Activated naive CD8-positive, alpha-beta T cell treated with anti-CD3 and anti-CD28 coated beads, Interleukin-2, amount 50 U/mL, for 24 hours (primary cell): ENCODE results near the gene SERGEF.

Source experiments
- ATAC-seq: fragments of 150-1000 bp; cut with Tn5 transposase; one replicate; pipeline ENCODE4 v1.10.0; 2021
- DNase-seq: peaks from one replicate; pipeline ENCODE4 v3.0.0; 2021
- H3K27ac Mint-ChIP-seq: one replicate; pipeline ENCODE4 v1.8.0; 2021; ENCODE audit warnings: mild to moderate bottlenecking, mixed read lengths
- H3K27me3 Mint-ChIP-seq: one replicate; pipeline ENCODE4 v1.8.0; 2021; ENCODE audit warnings: mixed read lengths
- H3K36me3 Mint-ChIP-seq: one replicate; pipeline ENCODE4 v1.8.0; 2021; ENCODE audit warnings: low read depth, mixed read lengths
- H3K4me1 Mint-ChIP-seq: one replicate; pipeline ENCODE4 v1.8.0; 2021; ENCODE audit warnings: mixed read lengths
- H3K4me3 Mint-ChIP-seq: one replicate; pipeline ENCODE4 v1.8.0; 2021; ENCODE audit warnings: mild to moderate bottlenecking, moderate library complexity, mixed read lengths
- H3K9me3 Mint-ChIP-seq: one replicate; pipeline ENCODE4 v1.8.0; 2021; ENCODE audit warnings: mixed read lengths

Gene SERGEF

GRCh38 chr11:17986007-17986710, 26.7 kb downstream of the SERGEF start:
- Mint-ChIP-seq H3K27ac (no peak overlapping the region), H3K9me3 (peaks cover 7% of the 10 kb centered on the region), H3K4me3 (no peak overlapping the region), H3K4me1 (no peaks in the 10 kb centered on the region), H3K36me3 (peaks cover 41% of the 10 kb centered on the region), H3K27me3 (no peaks in the 10 kb centered on the region)
- DNase-seq (no peak), ATAC-seq (peak; percentile 43)

GRCh38 chr11:17985517-17985916, 27.3 kb downstream of the SERGEF start:
- Mint-ChIP-seq H3K27ac (no peak overlapping the region), H3K36me3 (peaks cover 41% of the 10 kb centered on the region), H3K4me1 (no peaks in the 10 kb centered on the region), H3K4me3 (no peak overlapping the region), H3K9me3 (peaks cover 7% of the 10 kb centered on the region), H3K27me3 (no peaks in the 10 kb centered on the region)
- DNase-seq (no peak), ATAC-seq (no peak)

GRCh38 chr11:17983569-17983968, 29.3 kb downstream of the SERGEF start:
- H3K4me1 Mint-ChIP-seq = no peaks in the 10 kb centered on the region
- no peaks in the 10 kb centered on the region for H3K27me3 Mint-ChIP-seq
- peaks cover 37% of the 10 kb centered on the region for H3K36me3 Mint-ChIP-seq
- no peak for DNase-seq
- H3K9me3 Mint-ChIP-seq = peaks cover 7% of the 10 kb centered on the region
- H3K4me3 Mint-ChIP-seq = no peak overlapping the region
- no peak for ATAC-seq
- H3K27ac Mint-ChIP-seq = no peak overlapping the region

- no peak overlapping the region for H3K27ac Mint-ChIP-seq
- DNase-seq = peak; percentile 10
- no peak overlapping the region for H3K4me3 Mint-ChIP-seq
- H3K27me3 Mint-ChIP-seq = no peaks in the 10 kb centered on the region
- H3K9me3 Mint-ChIP-seq = peaks cover 7% of the 10 kb centered on the region
- peaks cover 18% of the 10 kb centered on the region for H3K36me3 Mint-ChIP-seq
- no peak for ATAC-seq
- no peaks in the 10 kb centered on the region for H3K4me1 Mint-ChIP-seq
These were observed 33.0 kb downstream of the SERGEF start for GRCh38 chr11:17979770-17980371.

- peaks cover 3% of the 10 kb centered on the region for H3K9me3 Mint-ChIP-seq
- H3K4me3 Mint-ChIP-seq = no peak overlapping the region
- DNase-seq (peak; percentile 21), ATAC-seq (no peak)
- H3K27ac Mint-ChIP-seq = no peak overlapping the region
- H3K36me3 Mint-ChIP-seq = peaks cover 10% of the 10 kb centered on the region
- H3K27me3 Mint-ChIP-seq = no peaks in the 10 kb centered on the region
- H3K4me1 Mint-ChIP-seq = no peaks in the 10 kb centered on the region
These were observed 34.1 kb downstream of the SERGEF start for GRCh38 chr11:17978553-17979287.

- Mint-ChIP-seq H3K4me3 (no peak overlapping the region), H3K27ac (no peak overlapping the region), H3K27me3 (no peaks in the 10 kb centered on the region), H3K4me1 (no peaks in the 10 kb centered on the region), H3K36me3 (peaks cover 11% of the 10 kb centered on the region), H3K9me3 (no peaks in the 10 kb centered on the region)
- ATAC-seq (no peak), DNase-seq (no peak)
These were observed 36.2 kb downstream of the SERGEF start for GRCh38 chr11:17976651-17977050.

- Mint-ChIP-seq H3K36me3 (peaks cover 25% of the 10 kb centered on the region), H3K27ac (no peak overlapping the region), H3K4me1 (no peaks in the 10 kb centered on the region), H3K9me3 (no peaks in the 10 kb centered on the region), H3K4me3 (no peak overlapping the region), H3K27me3 (no peaks in the 10 kb centered on the region)
- DNase-seq (no peak), ATAC-seq (no peak)
These were observed 38.6 kb downstream of the SERGEF start for GRCh38 chr11:17974246-17974645.

GRCh38 chr11:17972987-17973386, 39.9 kb downstream of the SERGEF start:
- Mint-ChIP-seq H3K27ac (no peak overlapping the region), H3K27me3 (no peaks in the 10 kb centered on the region)

GRCh38 chr11:17968206-17968605, 44.6 kb downstream of the SERGEF start:
- H3K36me3 Mint-ChIP-seq = peaks cover 27% of the 10 kb centered on the region
- no peak overlapping the region for H3K27ac Mint-ChIP-seq
- ATAC-seq = no peak
- no peaks in the 10 kb centered on the region for H3K9me3 Mint-ChIP-seq
- peaks cover 4% of the 10 kb centered on the region for H3K4me1 Mint-ChIP-seq
- no peaks in the 10 kb centered on the region for H3K27me3 Mint-ChIP-seq
- no peak for DNase-seq
- no peak overlapping the region for H3K4me3 Mint-ChIP-seq

More at GRCh38 chr11:17972987-17973386, 39.9 kb downstream of the SERGEF start:
- no peak overlapping the region for H3K4me3 Mint-ChIP-seq
- no peaks in the 10 kb centered on the region for H3K9me3 Mint-ChIP-seq
- peaks cover 25% of the 10 kb centered on the region for H3K36me3 Mint-ChIP-seq
- no peaks in the 10 kb centered on the region for H3K4me1 Mint-ChIP-seq
- DNase-seq = no peak
- ATAC-seq = no peak

- Mint-ChIP-seq H3K36me3 (peaks cover 25% of the 10 kb centered on the region), H3K27me3 (no peaks in the 10 kb centered on the region), H3K27ac (no peak overlapping the region), H3K9me3 (no peaks in the 10 kb centered on the region), H3K4me1 (peaks cover 4% of the 10 kb centered on the region), H3K4me3 (no peak overlapping the region)
- DNase-seq (no peak), ATAC-seq (no peak)
These were observed 45.2 kb downstream of the SERGEF start for GRCh38 chr11:17967661-17968060.

- no peak for ATAC-seq
- no peak overlapping the region for H3K27ac Mint-ChIP-seq
- no peak for DNase-seq
- H3K9me3 Mint-ChIP-seq = no peaks in the 10 kb centered on the region
- peaks cover 5% of the 10 kb centered on the region for H3K4me1 Mint-ChIP-seq
- H3K4me3 Mint-ChIP-seq = no peak overlapping the region
- H3K27me3 Mint-ChIP-seq = no peaks in the 10 kb centered on the region
- peaks cover 37% of the 10 kb centered on the region for H3K36me3 Mint-ChIP-seq
These were observed 52.8 kb downstream of the SERGEF start for GRCh38 chr11:17960091-17960490.

- peaks cover 45% of the 10 kb centered on the region for H3K36me3 Mint-ChIP-seq
- H3K9me3 Mint-ChIP-seq = no peaks in the 10 kb centered on the region
- DNase-seq (no peak), ATAC-seq (no peak)
- H3K4me1 Mint-ChIP-seq = peaks cover 1% of the 10 kb centered on the region
- no peak overlapping the region for H3K4me3 Mint-ChIP-seq
- H3K27ac Mint-ChIP-seq = no peak overlapping the region
- no peaks in the 10 kb centered on the region for H3K27me3 Mint-ChIP-seq
These were observed 54.4 kb downstream of the SERGEF start for GRCh38 chr11:17958446-17958845.

GRCh38 chr11:17954395-17955252, 58.2 kb downstream of the SERGEF start:
- ATAC-seq (no peak), DNase-seq (no peak)
- no peaks in the 10 kb centered on the region for H3K9me3 Mint-ChIP-seq
- H3K27ac Mint-ChIP-seq = no peak overlapping the region
- H3K4me3 Mint-ChIP-seq = no peak overlapping the region
- H3K36me3 Mint-ChIP-seq = peaks cover 53% of the 10 kb centered on the region
- H3K27me3 Mint-ChIP-seq = no peaks in the 10 kb centered on the region
- no peaks in the 10 kb centered on the region for H3K4me1 Mint-ChIP-seq

GRCh38 chr11:17952487-17952886, 60.4 kb downstream of the SERGEF start:
- ATAC-seq = no peak
- no peak for DNase-seq
- Mint-ChIP-seq H3K4me1 (no peaks in the 10 kb centered on the region), H3K4me3 (no peak overlapping the region), H3K36me3 (peaks cover 53% of the 10 kb centered on the region), H3K27ac (no peak overlapping the region), H3K27me3 (no peaks in the 10 kb centered on the region), H3K9me3 (no peaks in the 10 kb centered on the region)
